ENCODE measurements around the gene IQGAP3. TPM values are rescaled to one million over a fixed set of nuclear protein-coding genes. Genes with fewer than 3 reads are reported as not detected.

The IQGAP3 gene
- polyA plus RNA-seq, 2 of the 4 experiments (the other 2 are of a cell fraction) = 15.6 to 17.0 TPM

DNA sequence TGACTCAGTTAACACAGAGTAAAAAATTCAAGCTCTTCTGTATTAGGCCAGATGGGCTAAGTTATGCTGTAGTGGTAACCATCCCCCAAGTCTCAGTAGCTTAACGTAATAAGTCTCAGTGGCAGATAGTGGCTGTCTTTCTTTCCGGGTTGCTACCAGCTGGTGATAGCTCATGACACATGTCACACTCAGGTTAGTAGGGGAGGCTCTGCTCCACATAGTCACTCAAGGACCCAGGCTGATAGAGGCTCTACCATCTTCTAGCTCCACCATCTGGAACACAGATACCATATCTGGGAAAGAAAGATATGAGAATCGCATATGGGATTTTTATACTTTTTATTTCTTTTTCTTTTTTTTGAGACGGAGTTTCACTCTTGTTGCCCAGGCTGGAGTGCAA is 55.5 kb downstream of the IQGAP3 start:
- Histone ChIP-seq H3K4me2 (no peak overlapping the region), H3K4me3 (no peak overlapping the region), H3K4me1 (peaks cover 19% of the 10 kb centered on the region), H3K27ac (no peak overlapping the region), H3K9me3 (no peaks in the 10 kb centered on the region)
- FAIRE-seq (no peak), DNase-seq (ENCODE audit: low read depth in 1 of 2, low spot score in 1 of 2) (no peak), ATAC-seq (no peak)
- ChIA-PET POLR2A (interaction anchor here (1.2 kb wide), 1 partner anchor 60 kb away, joined by 3 read pairs; no protein-coding TSS in a partner anchor), CTCF (interaction anchor here (0.6 to 1.7 kb wide), 8 partner anchors 8 to 190 kb away, joined by 3 to 4 read pairs (median 4); no protein-coding TSS in a partner anchor)
- WGBS (ENCODE audit: missing lambda C conversion rate) = 88% methylated on average over 4 of the region's 4 CpGs
- TF ChIP-seq, protein P1, sequence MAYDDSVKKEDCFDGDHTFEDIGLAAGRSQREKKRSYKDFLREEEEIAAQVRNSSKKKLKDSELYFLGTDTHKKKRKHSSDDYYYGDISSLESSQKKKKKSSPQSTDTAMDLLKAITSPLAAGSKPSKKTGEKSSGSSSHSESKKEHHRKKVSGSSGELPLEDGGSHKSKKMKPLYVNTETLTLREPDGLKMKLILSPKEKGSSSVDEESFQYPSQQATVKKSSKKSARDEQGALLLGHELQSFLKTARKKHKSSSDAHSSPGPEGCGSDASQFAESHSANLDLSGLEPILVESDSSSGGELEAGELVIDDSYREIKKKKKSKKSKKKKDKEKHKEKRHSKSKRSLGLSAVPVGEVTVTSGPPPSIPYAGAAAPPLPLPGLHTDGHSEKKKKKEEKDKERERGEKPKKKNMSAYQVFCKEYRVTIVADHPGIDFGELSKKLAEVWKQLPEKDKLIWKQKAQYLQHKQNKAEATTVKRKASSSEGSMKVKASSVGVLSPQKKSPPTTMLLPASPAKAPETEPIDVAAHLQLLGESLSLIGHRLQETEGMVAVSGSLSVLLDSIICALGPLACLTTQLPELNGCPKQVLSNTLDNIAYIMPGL (CRISPR knock-in tag; IDR thresholded peaks at IDR 0.05; ENCODE audit: borderline replicate concordance) = no peak
- TF ChIP-seq EP300 (IDR thresholded peaks at IDR 0.05) = no peak

DNA sequence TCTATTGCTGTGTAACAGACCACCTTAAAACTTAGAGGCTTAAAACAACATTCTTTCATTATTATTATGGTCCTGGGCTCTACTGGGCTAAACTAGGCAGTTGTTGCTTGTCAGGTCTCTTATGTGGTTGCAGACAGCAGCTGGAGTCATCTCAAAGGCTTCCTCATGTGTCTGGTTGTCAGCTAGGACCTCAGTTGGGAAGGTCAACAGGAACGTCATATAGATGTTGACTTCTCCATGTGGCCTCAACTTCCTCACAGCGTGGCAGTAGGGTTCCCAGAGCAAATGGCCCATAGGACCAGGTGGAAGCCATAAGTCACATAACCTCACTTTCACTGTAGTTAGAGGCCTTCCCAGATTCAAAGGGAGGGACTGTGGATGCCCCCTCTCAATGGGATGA is 56.4 kb downstream of the IQGAP3 start:
- Histone ChIP-seq H3K4me2 (no peak overlapping the region), H3K4me3 (no peak overlapping the region), H3K4me1 (peaks cover 27% of the 10 kb centered on the region), H3K9me3 (no peaks in the 10 kb centered on the region), H3K27ac (no peak overlapping the region)
- no peak for DNase-seq (ENCODE audit: low read depth in 1 of 2, low spot score in 1 of 2)
- WGBS (ENCODE audit: missing lambda C conversion rate) = 42% methylated on average over 2 of the region's 2 CpGs
- CTCF ChIA-PET = interaction anchor here (0.6 to 1.7 kb wide), 4 partner anchors 15 to 305 kb away, joined by 3 to 5 read pairs (median 4); no protein-coding TSS in a partner anchor
- TF ChIP-seq FOSL2 (IDR thresholded peaks at IDR 0.05) (no peak), FOSL2 (CRISPR knock-in tag; IDR thresholded peaks at IDR 0.05) (no peak), MYC (IDR thresholded peaks at IDR 0.05; ENCODE audit: borderline replicate concordance, low read length) (no peak), CHD2 (IDR thresholded peaks at IDR 0.05; ENCODE audit: low read length, partially characterized antibody) (no peak), KDM5A (IDR thresholded peaks at IDR 0.05) (no peak), HDAC2 (IDR thresholded peaks at IDR 0.05) (no peak), HEYL (CRISPR knock-in tag; IDR thresholded peaks at IDR 0.05) (no peak), EHMT2 (IDR thresholded peaks at IDR 0.05; ENCODE audit: low read depth) (no peak), FOSB (CRISPR knock-in tag; IDR thresholded peaks at IDR 0.05) (no peak)
- TF ChIP-seq, protein P2, sequence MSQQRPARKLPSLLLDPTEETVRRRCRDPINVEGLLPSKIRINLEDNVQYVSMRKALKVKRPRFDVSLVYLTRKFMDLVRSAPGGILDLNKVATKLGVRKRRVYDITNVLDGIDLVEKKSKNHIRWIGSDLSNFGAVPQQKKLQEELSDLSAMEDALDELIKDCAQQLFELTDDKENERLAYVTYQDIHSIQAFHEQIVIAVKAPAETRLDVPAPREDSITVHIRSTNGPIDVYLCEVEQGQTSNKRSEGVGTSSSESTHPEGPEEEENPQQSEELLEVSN (IDR thresholded peaks at IDR 0.05; ENCODE audit: borderline replicate concordance, low read depth) = no peak
- POLR2A ChIA-PET = no interaction called here
- ATAC-seq = no peak
- FAIRE-seq = no peak

DNA sequence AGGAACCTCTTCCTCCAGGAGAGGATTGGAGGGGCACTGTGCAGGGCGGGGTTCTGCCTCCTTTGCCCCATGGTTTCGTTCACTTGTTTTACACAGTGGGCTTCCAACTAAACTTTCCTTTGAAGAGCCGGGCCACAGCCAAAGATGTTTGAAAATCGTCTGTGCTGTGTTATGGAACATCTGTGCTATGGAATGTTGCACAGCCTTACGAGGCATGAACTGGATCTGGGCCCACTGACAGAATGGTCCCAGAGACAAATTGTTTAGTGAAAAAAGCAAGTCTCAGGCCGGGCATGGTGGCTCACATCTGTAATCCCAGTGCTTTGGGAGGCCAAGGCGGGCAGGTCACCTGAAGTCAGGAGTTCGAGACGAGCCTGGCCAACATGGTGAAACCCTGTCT is 59.2 kb downstream of the IQGAP3 start:
- POLR2A ChIA-PET = no interaction called here

DNA sequence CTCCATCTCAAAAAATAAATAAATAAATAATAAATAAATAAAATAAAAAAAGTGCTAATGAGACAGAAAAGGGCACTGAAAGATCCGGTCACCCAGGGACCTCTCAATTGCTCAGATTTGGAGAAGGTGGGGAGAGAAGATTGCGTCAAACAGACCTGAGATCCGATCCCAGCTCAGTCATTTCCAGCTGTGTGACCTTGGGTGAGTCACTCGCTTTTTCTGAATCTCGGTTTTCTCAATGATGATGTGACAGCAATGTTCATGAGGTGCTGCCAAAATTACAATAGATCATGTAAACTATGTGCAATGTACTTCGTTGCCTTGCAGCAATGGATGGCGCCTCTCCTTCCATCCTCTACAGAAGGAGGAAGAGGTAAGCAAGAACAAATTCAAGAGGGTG is 60.7 kb downstream of the IQGAP3 start:
- TF ChIP-seq ZNF302 (CRISPR knock-in tag; IDR thresholded peaks at IDR 0.05) (no peak), TP53 (CRISPR knock-in tag; IDR thresholded peaks at IDR 0.05) (no peak), CEBPB (IDR thresholded peaks at IDR 0.05) (peak in 1 of 2 experiments; percentile 15; a peak in 1 of 4 replicates), CBX2 (IDR thresholded peaks at IDR 0.05; ENCODE audit: borderline replicate concordance, low read depth) (no peak), HEYL (CRISPR knock-in tag; IDR thresholded peaks at IDR 0.05) (no peak), FOSL2 (IDR thresholded peaks at IDR 0.05) (no peak), FOSL2 (CRISPR knock-in tag; IDR thresholded peaks at IDR 0.05) (peak; percentile 78), JUNB (IDR thresholded peaks at IDR 0.05) (0 out of 2 replicates have a peak, but pooled peaks have one; percentile 22), EP300 (IDR thresholded peaks at IDR 0.05) (0 out of 5 replicates have a peak, but pooled peaks of 1 of the 2 experiments have one; percentile 27)
- TF ChIP-seq, protein P3, sequence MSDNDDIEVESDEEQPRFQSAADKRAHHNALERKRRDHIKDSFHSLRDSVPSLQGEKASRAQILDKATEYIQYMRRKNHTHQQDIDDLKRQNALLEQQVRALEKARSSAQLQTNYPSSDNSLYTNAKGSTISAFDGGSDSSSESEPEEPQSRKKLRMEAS (IDR thresholded peaks at IDR 0.05) = 0 out of 2 replicates have a peak, but pooled peaks have one; percentile 12
- TF ChIP-seq, protein P4, sequence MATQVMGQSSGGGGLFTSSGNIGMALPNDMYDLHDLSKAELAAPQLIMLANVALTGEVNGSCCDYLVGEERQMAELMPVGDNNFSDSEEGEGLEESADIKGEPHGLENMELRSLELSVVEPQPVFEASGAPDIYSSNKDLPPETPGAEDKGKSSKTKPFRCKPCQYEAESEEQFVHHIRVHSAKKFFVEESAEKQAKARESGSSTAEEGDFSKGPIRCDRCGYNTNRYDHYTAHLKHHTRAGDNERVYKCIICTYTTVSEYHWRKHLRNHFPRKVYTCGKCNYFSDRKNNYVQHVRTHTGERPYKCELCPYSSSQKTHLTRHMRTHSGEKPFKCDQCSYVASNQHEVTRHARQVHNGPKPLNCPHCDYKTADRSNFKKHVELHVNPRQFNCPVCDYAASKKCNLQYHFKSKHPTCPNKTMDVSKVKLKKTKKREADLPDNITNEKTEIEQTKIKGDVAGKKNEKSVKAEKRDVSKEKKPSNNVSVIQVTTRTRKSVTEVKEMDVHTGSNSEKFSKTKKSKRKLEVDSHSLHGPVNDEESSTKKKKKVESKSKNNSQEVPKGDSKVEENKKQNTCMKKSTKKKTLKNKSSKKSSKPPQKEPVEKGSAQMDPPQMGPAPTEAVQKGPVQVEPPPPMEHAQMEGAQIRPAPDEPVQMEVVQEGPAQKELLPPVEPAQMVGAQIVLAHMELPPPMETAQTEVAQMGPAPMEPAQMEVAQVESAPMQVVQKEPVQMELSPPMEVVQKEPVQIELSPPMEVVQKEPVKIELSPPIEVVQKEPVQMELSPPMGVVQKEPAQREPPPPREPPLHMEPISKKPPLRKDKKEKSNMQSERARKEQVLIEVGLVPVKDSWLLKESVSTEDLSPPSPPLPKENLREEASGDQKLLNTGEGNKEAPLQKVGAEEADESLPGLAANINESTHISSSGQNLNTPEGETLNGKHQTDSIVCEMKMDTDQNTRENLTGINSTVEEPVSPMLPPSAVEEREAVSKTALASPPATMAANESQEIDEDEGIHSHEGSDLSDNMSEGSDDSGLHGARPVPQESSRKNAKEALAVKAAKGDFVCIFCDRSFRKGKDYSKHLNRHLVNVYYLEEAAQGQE (IDR thresholded peaks at IDR 0.05) = peak; percentile 45
- H3K9me3 ChIP-seq = no peaks in the 10 kb centered on the region
- peaks cover 43% of the 10 kb centered on the region for H3K4me1 ChIP-seq
- FAIRE-seq (no peak), ATAC-seq (peak in 1 of 2 experiments; percentile 36; a peak in 1 of 6 replicates), DNase-seq (ENCODE audit: low read depth in 1 of 2, low spot score in 1 of 2) (peak; percentile 38 to 42)
- peak overlapping the region; percentile 32; the same call in 2 of the 3 replicates for H3K4me2 ChIP-seq
- ChIA-PET CTCF (interaction anchor here (1.4 to 1.8 kb wide), 3 partner anchors 60 to 97 kb away, joined by 3 to 5 read pairs (median 3); no protein-coding TSS in a partner anchor), POLR2A (interaction anchor here (2.1 kb wide), 1 partner anchor 11 kb away, joined by 6 read pairs; the partner anchor contains the start of gene MEF2D)
- H3K27ac ChIP-seq = peak overlapping the region; percentile 62 to 100; a peak in 5 of 6 replicates
- WGBS (ENCODE audit: missing lambda C conversion rate) = 44% methylated on average over 7 of the region's 7 CpGs
- H3K4me3 ChIP-seq = no peak overlapping the region

More for the DNA sequence above, 59.2 kb downstream of the IQGAP3 start:
- CTCF ChIA-PET = interaction anchor here (1.1 kb wide), 1 partner anchor 128 kb away, joined by 3 read pairs; no protein-coding TSS in a partner anchor
- Histone ChIP-seq H3K27ac (peak overlapping the region; percentile 30 to 100; a peak in 4 of 6 replicates), H3K4me2 (no peak overlapping the region), H3K4me3 (no peak overlapping the region), H3K9me3 (no peaks in the 10 kb centered on the region), H3K4me1 (peaks cover 40% of the 10 kb centered on the region)
- no peak for ATAC-seq
- TF ChIP-seq SMC3 (IDR thresholded peaks at IDR 0.05) (no peak), CBX8 (IDR thresholded peaks at IDR 0.05) (no peak), POLR2AphosphoS2 (conservative IDR thresholded peaks at IDR 0.05; ENCODE audit: low read length) (no peak), GATA3 (IDR thresholded peaks at IDR 0.05; ENCODE audit: borderline replicate concordance) (no peak)
- WGBS (ENCODE audit: missing lambda C conversion rate) = 86% methylated on average over 9 of the region's 9 CpGs
- no peak for DNase-seq (ENCODE audit: low read depth in 1 of 2, low spot score in 1 of 2)
- no peak for FAIRE-seq
